Panc1 (cell line): Measurements from ENCODE around the gene COG2. TPM values are rescaled to one million over a fixed set of nuclear protein-coding genes. Genes with fewer than 3 reads are reported as not detected.
A peak's percentile ranks its signal among the peaks of the same experiment; 100 is the strongest.

ENCODE experiments used
- ATAC-seq: fragments of 200-7000 bp; cut with Tn5 transposase; 2 replicates; pipeline ENCODE4 v1.9.1; 2020; ENCODE audit warnings: mild to moderate bottlenecking, moderate library complexity
- BruUV-seq: library from RNA; stranded (reverse); fragments of 400-500 nt; replicated peaks from 2 replicates; lab custom pipeline; 2021; lab: Mats Ljungman, UMichigan
- CTCF ChIA-PET: fragments of 300-600 bp; sonication (Branson Sonifier 250); formaldehyde crosslinking; loops from one replicate; lab custom pipeline; 2022; ENCODE audit warnings: antibody characterized with exemption; lab: Charles Lee
- POLR2A ChIA-PET: fragments of 300-600 bp; sonication (Branson Sonifier 250); formaldehyde crosslinking; loops from one replicate; lab custom pipeline; 2022; ENCODE audit warnings: antibody characterized with exemption; lab: Charles Lee
- DNase-seq: peaks from one replicate; pipeline ENCODE4 v3.0.0-alpha.2; 2010; ENCODE audit warnings: low read depth, low spot score
- H3K27ac ChIP-seq: 2 replicates; pipeline ENCODE4 v1.5.1; 2011; ENCODE audit warnings: mild to moderate bottlenecking, low read length, inconsistent platforms
- H3K27me3 ChIP-seq: fragments of 200-500 bp; sonication (Bioruptor generic); 2 replicates; pipeline ENCODE4 v1.6.0; 2014; ENCODE audit warnings: low read length, inconsistent platforms; ENCODE audit not compliant: control insufficient read depth, insufficient read depth
- H3K36me3 ChIP-seq: fragments of 200-500 bp; sonication (Bioruptor generic); 2 replicates; pipeline ENCODE4 v1.5.1; 2014; ENCODE audit warnings: inconsistent platforms, mild to moderate bottlenecking, low read length, moderate library complexity; ENCODE audit not compliant: control insufficient read depth, insufficient read depth
- H3K4me1 ChIP-seq: 2 replicates; pipeline ENCODE4 v1.5.1; 2011; ENCODE audit warnings: inconsistent platforms, mild to moderate bottlenecking, low read length, moderate library complexity; ENCODE audit not compliant: control insufficient read depth, insufficient read depth
- H3K4me3 ChIP-seq, 2 experiments: 2 replicates each; pipeline ENCODE4 v1.5.1; 2011 to 2012; ENCODE audit warnings: low read depth in 2 of 2, low read length in 2 of 2, mild to moderate bottlenecking in 2 of 2, inconsistent platforms in 1 of 2, moderate library complexity in 1 of 2
- H3K9me3 ChIP-seq: fragments of 200-500 bp; sonication (Bioruptor generic); 2 replicates; pipeline ENCODE4 v1.5.1; 2014; ENCODE audit warnings: low read depth, mild to moderate bottlenecking, inconsistent platforms, low read length, moderate library complexity; ENCODE audit not compliant: control insufficient read depth, insufficient read depth
- CTCF ChIP-seq: fragments of 450-650 bp; IDR thresholded peaks from 2 replicates; pipeline ENCODE4 v1.5.1; 2017; ENCODE audit warnings: mild to moderate bottlenecking
- POLR2AphosphoS5 ChIP-seq: IDR thresholded peaks from 2 replicates; pipeline ENCODE4 v1.6.1; 2012; ENCODE audit warnings: mild to moderate bottlenecking, low read depth, low read length, moderate library complexity
- REST ChIP-seq, 2 experiments: IDR thresholded peaks; 2 replicates each; pipeline ENCODE4 v1.6.1; 2011 to 2012; ENCODE audit warnings: low read depth in 2 of 2, control low read depth in 1 of 2, low read length in 1 of 2, mild to moderate bottlenecking in 1 of 2, moderate library complexity in 1 of 2; ENCODE audit not compliant: insufficient read depth in 1 of 2
- SIN3A ChIP-seq: IDR thresholded peaks from 2 replicates; pipeline ENCODE4 v1.6.1; 2012; ENCODE audit warnings: low read depth, mild to moderate bottlenecking, low read length, moderate library complexity, borderline replicate concordance; ENCODE audit not compliant: insufficient read depth
- TCF7L2 ChIP-seq: IDR thresholded peaks from 2 replicates; pipeline ENCODE4 v1.6.1; 2011; ENCODE audit warnings: mild to moderate bottlenecking, low read depth, low read length, inconsistent platforms
- in situ Hi-C: cut with HindIII; loops from 2 replicates; pipeline ENCODE4 v1.10.0; 2016; ENCODE audit warnings: low sequenced_read_pairs, low pct_unique_long_range_greater_than_20kb
- intact Hi-C: fragments of 100-400 bp; cut with micrococcal nuclease; formaldehyde crosslinking; loops from one replicate; pipeline ENCODE4 v1.10.0; 2022; ENCODE audit not compliant: unreplicated experiment
- total RNA-seq: library from RNA; stranded (reverse); gene quantifications from one replicate; pipeline ENCODE4 v1.2.1, GENCODE V29; 2021; ENCODE audit not compliant: unreplicated experiment

The COG2 gene
- total RNA-seq, 1 experiment from 2014 or later: 20.5 TPM

GRCh38 chr1:230709619-230710542, 67.6 kb downstream of the COG2 start:
- BruUV-seq: no TSS peak
- Histone ChIP-seq H3K27ac (no peak overlapping the region), H3K4me3 (no peak overlapping the region), H3K4me1 (no peaks in the 10 kb centered on the region), H3K36me3 (no peaks in the 10 kb centered on the region), H3K9me3 (no peaks in the 10 kb centered on the region), H3K27me3 (no peaks in the 10 kb centered on the region; the same call in 1 of the 2 replicates)
- DNase-seq (no peak), ATAC-seq (no peak)
- in situ Hi-C loops (no loop called here), intact Hi-C loops (no loop called here)
- CTCF ChIA-PET: no interaction called here
- POLR2A ChIA-PET: no interaction called here
- TF ChIP-seq REST (IDR thresholded peaks at IDR 0.05; ENCODE audit: insufficient read depth in 1 of 2, low read depth in 2 of 2, low read length in 1 of 2) (peak; percentile 36 to 64; a peak in 1 of 4 replicates), POLR2AphosphoS5 (no peak)

GRCh38 chr1:230710543-230710904, 68.2 kb downstream of the COG2 start:
- ChIA-PET POLR2A (no interaction called here), CTCF (no interaction called here)
- no peak for TF ChIP-seq REST (IDR thresholded peaks at IDR 0.05; ENCODE audit: insufficient read depth in 1 of 2, low read depth in 2 of 2, low read length in 1 of 2)
- no peak for TF ChIP-seq SIN3A
- no peak for TF ChIP-seq TCF7L2
- no peak for TF ChIP-seq CTCF
- TF ChIP-seq POLR2AphosphoS5: no peak
- Histone ChIP-seq H3K9me3 (no peaks in the 10 kb centered on the region), H3K27me3 (no peaks in the 10 kb centered on the region; the same call in 1 of the 2 replicates), H3K27ac (no peak overlapping the region), H3K4me1 (no peaks in the 10 kb centered on the region), H3K36me3 (no peaks in the 10 kb centered on the region), H3K4me3 (no peak overlapping the region)
- intact Hi-C loops (no loop called here), in situ Hi-C loops (no loop called here)
- no peak for ATAC-seq
- DNase-seq: no peak
- no TSS peak for BruUV-seq
